ENCODE measurements around the gene GAMT.

Gene GAMT

GRCh38 chr19:1351381-1351851 is 49.9 kb downstream of the GAMT start:
- no peaks in the 10 kb centered on the region for H3K36me3 ChIP-seq (ENCODE audit: control insufficient read depth, insufficient read depth, low read length)
- H3K27me3 ChIP-seq (ENCODE audit: control insufficient read depth, insufficient read depth, low read length) = no peaks in the 10 kb centered on the region
- no peaks in the 10 kb centered on the region for H3K9me3 ChIP-seq (ENCODE audit: control insufficient read depth, insufficient read depth, low read length)
- no peak overlapping the region for H3K4me3 ChIP-seq (ENCODE audit: low read length)
- no peak overlapping the region for H3K27ac ChIP-seq (ENCODE audit: low read length)
- DNase-seq (ENCODE audit: low read depth, low spot score) = no peak
- H3K4me1 ChIP-seq (ENCODE audit: control insufficient read depth, insufficient read depth, low read length) = no peaks in the 10 kb centered on the region
- no CpG with 5 or more reads among the region's 21 CpGs for WGBS (ENCODE audit: insufficient coverage, insufficient read length)

GRCh38 chr19:1350867-1351266 is 50.5 kb downstream of the GAMT start:
- H3K4me3 ChIP-seq (ENCODE audit: low read length) = no peak overlapping the region
- H3K4me1 ChIP-seq (ENCODE audit: control insufficient read depth, insufficient read depth, low read length) = no peaks in the 10 kb centered on the region
- H3K36me3 ChIP-seq (ENCODE audit: control insufficient read depth, insufficient read depth, low read length) = no peaks in the 10 kb centered on the region
- H3K9me3 ChIP-seq (ENCODE audit: control insufficient read depth, insufficient read depth, low read length) = no peaks in the 10 kb centered on the region
- no peak overlapping the region for H3K27ac ChIP-seq (ENCODE audit: low read length)
- DNase-seq (ENCODE audit: low read depth, low spot score) = no peak
- no peaks in the 10 kb centered on the region for H3K27me3 ChIP-seq (ENCODE audit: control insufficient read depth, insufficient read depth, low read length)
- WGBS (ENCODE audit: insufficient coverage, insufficient read length) = no CpG with 5 or more reads among the region's 5 CpGs

- Histone ChIP-seq H3K27me3 (ENCODE audit: control insufficient read depth, insufficient read depth, low read length) (no peaks in the 10 kb centered on the region), H3K36me3 (ENCODE audit: control insufficient read depth, insufficient read depth, low read length) (no peaks in the 10 kb centered on the region), H3K4me3 (ENCODE audit: low read length) (no peak overlapping the region), H3K9me3 (ENCODE audit: control insufficient read depth, insufficient read depth, low read length) (no peaks in the 10 kb centered on the region), H3K4me1 (ENCODE audit: control insufficient read depth, insufficient read depth, low read length) (no peaks in the 10 kb centered on the region), H3K27ac (ENCODE audit: low read length) (no peak overlapping the region)
- DNase-seq (ENCODE audit: low read depth, low spot score) = no peak
- no CpG with 5 or more reads among the region's 18 CpGs for WGBS (ENCODE audit: insufficient coverage, insufficient read length)
Observed at GRCh38 chr19:1349211-1349610, 52.1 kb downstream of the GAMT start.
